DMS153 treated with DMSO at 0.1 percent for 48 hours (cell line): ENCODE data around the gene ZNF282.

ENCODE experiments used
- DNase-seq: peaks from one replicate; lab custom pipeline; 2025; ENCODE audit not compliant: unreplicated experiment; lab: John Stamatoyannopoulos, UW

The ZNF282 gene

DNA sequence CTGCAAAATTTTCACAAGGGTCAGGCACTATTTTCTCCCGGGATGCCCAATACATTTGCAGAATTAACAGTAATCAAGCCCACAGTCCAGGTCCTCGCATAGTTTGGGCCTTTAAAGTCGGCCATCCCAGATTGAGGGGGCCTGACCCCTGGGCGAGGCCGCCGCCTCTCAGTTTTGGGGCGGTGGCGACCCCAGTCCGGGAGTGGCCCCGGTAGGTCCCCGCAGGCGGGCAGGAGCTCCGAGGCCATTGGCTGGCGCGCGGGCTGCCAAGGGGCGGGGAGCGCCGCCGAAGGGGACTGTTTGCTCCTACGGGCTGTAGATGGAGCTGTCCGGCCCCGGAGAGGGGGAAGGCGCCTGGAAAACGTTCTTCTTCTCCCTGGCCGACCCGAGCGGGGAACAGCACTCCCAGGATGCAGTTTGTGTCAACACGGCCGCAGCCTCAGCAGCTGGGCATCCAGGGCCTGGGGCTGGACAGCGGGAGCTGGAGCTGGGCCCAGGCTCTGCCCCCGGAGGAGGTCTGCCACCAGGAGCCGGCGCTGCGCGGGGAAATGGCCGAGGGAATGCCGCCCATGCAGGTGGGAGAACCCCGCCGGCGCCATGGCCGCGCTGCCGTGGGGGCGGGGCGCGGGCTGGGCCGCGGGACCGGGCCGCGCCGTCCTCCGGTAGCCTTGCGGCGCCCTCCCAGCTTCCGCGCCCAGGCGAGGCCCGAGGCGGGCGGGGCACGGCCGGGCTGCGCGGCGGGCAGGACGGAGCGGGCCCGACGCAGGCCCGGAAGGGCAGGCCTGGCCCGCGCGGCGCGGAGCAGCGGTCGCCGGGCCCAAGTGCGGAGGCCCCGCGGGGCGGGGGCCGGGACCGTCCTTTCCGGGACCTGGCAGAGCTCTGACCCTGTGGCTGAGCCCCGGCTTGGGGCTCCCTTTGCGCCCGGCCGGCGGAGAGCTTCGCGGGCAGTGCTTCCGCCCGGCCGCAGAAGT lies at the start of gene ZNF282:
ZNF282 (plus strand) TSS at position 367 of the 971 bp plus-strand sequence; CDS start at position 411, 44 bp downstream.
- DNase-seq, result peak; percentile 88

- peak; percentile 62 for DNase-seq
These were observed 48.1 kb upstream of the ZNF282 start, which contains the start of gene ZNF398 for GRCh38 chr7:149147072-149147751. Gene ZNF398, plus strand, starts transcription at chr7:149147453. Its CDS starts 290 bp downstream, at chr7:149147743.

DNA sequence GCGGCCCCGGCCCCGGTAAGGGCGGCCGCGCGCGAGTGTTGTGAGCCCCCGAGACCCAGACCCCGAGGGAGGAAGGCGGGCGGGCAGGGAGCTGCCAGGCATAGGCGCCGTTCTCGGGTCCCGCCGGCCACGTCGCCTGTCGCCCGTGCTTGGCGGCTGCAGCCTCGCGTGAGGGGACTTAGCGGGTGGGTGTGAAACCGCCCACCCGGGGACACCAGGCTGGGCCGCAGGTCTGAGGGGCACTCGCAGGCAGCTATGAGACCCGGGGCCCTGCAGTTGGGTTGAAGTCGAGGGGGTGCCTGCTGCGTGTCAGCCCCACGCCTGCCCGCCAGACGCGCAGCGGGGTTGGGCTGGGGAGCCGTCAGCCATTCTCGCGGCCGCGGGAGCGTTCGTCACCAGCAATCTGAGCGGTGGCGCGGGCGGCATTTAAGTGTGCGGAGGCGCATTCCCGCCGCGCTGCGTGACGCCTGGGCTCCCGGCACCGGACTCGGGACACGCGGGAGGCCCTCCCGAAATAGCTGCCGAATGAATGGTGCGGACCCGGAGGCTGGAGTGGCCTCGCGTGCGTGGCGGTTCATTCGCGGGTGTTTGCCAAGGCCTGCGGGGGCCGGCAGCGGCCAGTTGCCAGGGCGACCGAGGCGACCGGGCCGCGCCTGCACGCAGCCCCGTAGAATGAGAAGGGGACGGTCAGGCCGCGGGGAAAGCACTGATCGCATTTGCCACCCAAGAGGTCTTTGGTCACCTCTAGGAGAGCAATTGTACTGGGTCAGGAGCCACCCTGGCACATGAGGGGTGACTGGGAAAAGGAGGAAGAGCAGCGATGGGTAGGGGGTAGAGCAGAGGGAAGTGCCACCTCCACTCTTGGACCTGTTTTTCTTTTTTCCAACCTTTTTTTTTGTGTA lies 47.3 kb upstream of the ZNF282 start:
- DNase-seq, result no peak

- DNase-seq, result no peak
These were observed 44.4 kb upstream of the ZNF282 start for GRCh38 chr7:149150981-149151380.

GRCh38 chr7:149153346-149153745 lies 42.0 kb upstream of the ZNF282 start:
- no peak for DNase-seq

- DNase-seq, result no peak
These were observed 41.3 kb upstream of the ZNF282 start for GRCh38 chr7:149154056-149154455.

- no peak for DNase-seq
These were observed 38.4 kb upstream of the ZNF282 start for GRCh38 chr7:149156898-149157297.

GRCh38 chr7:149161241-149161848 lies 34.0 kb upstream of the ZNF282 start:
- DNase-seq, result no peak

GRCh38 chr7:149166142-149166541 lies 29.2 kb upstream of the ZNF282 start:
- no peak for DNase-seq

- DNase-seq, result no peak
These were observed 28.6 kb upstream of the ZNF282 start for GRCh38 chr7:149166630-149167352.

DNA sequence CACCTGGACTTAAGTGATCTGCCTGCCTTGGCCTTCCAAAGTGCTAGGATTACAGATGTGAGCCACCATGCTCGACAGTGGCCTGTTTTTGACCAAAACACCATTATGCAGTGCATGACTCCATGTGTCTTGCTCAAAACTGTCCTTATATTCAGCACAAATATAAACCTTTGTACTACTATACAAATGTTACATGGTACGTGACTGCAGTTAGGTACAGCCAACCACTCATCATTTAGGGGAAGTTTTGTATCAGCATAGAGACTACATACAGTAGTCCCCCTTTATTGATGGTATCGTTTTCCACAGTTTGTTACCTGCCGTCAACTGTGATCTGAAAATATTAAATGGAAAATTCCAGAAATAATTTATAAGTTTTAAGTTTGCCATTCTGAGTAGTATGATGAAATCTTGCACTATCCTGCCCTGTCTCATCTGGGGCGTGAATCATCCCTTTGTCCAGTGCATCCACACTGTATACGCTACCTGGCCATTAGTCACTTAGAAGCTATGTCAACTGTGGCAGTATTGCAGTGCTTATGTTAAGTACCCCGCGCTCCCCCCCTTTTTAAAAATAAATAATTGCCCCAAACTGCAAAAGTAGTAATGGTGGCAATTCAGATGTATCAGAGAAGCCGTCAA lies 23.3 kb upstream of the ZNF282 start:
- DNase-seq, result no peak

- no peak for DNase-seq
These were observed 22.8 kb upstream of the ZNF282 start for GRCh38 chr7:149172534-149172920.

GRCh38 chr7:149175150-149175549 lies 20.2 kb upstream of the ZNF282 start:
- DNase-seq, result no peak

- no peak for DNase-seq
These were observed 16.1 kb upstream of the ZNF282 start for GRCh38 chr7:149179241-149179640.

- no peak for DNase-seq
These were observed 14.5 kb upstream of the ZNF282 start for GRCh38 chr7:149180722-149181449.

DNA sequence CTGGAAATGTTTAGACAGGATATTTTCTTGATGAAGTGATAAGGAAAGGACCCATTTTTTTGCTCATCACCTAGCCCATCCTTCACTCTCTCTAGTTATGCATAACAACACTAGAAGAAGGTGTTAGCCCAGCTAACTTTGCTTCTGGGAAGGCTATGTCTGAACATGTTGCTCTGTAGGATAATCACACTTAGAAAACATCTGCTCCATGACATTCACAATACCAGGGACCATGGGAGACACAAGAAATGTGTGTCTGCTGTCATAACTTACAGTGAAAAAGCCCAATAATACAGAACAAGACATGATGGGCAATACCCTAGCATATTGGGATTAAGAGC lies 13.9 kb upstream of the ZNF282 start:
- no peak for DNase-seq

GRCh38 chr7:149184274-149184673 lies 11.1 kb upstream of the ZNF282 start:
- no peak for DNase-seq

- DNase-seq, result no peak
These were observed 7.1 kb upstream of the ZNF282 start for GRCh38 chr7:149188213-149188612.
